ENCODE measurements around the gene IFIT5. TPM values are rescaled to one million over a fixed set of nuclear protein-coding genes. Genes with fewer than 3 reads are reported as not detected.

The IFIT5 gene
- total RNA-seq, 1 donor from 2014 or later = 12.9 TPM

- Mint-ChIP-seq H3K27ac (ENCODE audit: unreplicated experiment) (no peak overlapping the region), H3K27me3 (ENCODE audit: low read depth) (no peaks in the 10 kb centered on the region), H3K9me3 (no peaks in the 10 kb centered on the region), H3K36me3 (ENCODE audit: low read depth) (peaks cover 5% of the 10 kb centered on the region), H3K4me1 (no peaks in the 10 kb centered on the region), H3K4me3 (no peak overlapping the region)
- no peak for DNase-seq (ENCODE audit: low read depth, low spot score)
- TF ChIP-seq CTCF (conservative IDR thresholded peaks at IDR 0.05) = no peak
These were observed 10.6 kb downstream of the IFIT5 start for GRCh38 chr10:89425000-89425399.

GRCh38 chr10:89426230-89426868 is 12.0 kb downstream of the IFIT5 start:
- no peak overlapping the region for H3K4me3 Mint-ChIP-seq
- peaks cover under 1% of the 10 kb centered on the region for H3K36me3 Mint-ChIP-seq (ENCODE audit: low read depth)
- TF ChIP-seq CTCF (conservative IDR thresholded peaks at IDR 0.05) = peak; percentile 90
- no peaks in the 10 kb centered on the region for H3K27me3 Mint-ChIP-seq (ENCODE audit: low read depth)
- H3K27ac Mint-ChIP-seq (ENCODE audit: unreplicated experiment) = no peak overlapping the region
- DNase-seq (ENCODE audit: low read depth, low spot score) = peak; percentile 12
- H3K4me1 Mint-ChIP-seq = no peaks in the 10 kb centered on the region
- H3K9me3 Mint-ChIP-seq = no peaks in the 10 kb centered on the region

- DNase-seq (ENCODE audit: low read depth, low spot score) = no peak
- TF ChIP-seq CTCF (conservative IDR thresholded peaks at IDR 0.05) = no peak
- no peaks in the 10 kb centered on the region for H3K27me3 Mint-ChIP-seq (ENCODE audit: low read depth)
- H3K9me3 Mint-ChIP-seq = no peaks in the 10 kb centered on the region
- H3K4me3 Mint-ChIP-seq = no peak overlapping the region
- no peaks in the 10 kb centered on the region for H3K4me1 Mint-ChIP-seq
- no peak overlapping the region for H3K27ac Mint-ChIP-seq (ENCODE audit: unreplicated experiment)
- no peaks in the 10 kb centered on the region for H3K36me3 Mint-ChIP-seq (ENCODE audit: low read depth)
These were observed 13.3 kb downstream of the IFIT5 start for GRCh38 chr10:89427629-89428028.

- no peak for TF ChIP-seq CTCF (conservative IDR thresholded peaks at IDR 0.05)
- no peak overlapping the region for H3K4me3 Mint-ChIP-seq
- no peaks in the 10 kb centered on the region for H3K36me3 Mint-ChIP-seq (ENCODE audit: low read depth)
- no peak overlapping the region for H3K27ac Mint-ChIP-seq (ENCODE audit: unreplicated experiment)
- H3K27me3 Mint-ChIP-seq (ENCODE audit: low read depth) = no peaks in the 10 kb centered on the region
- H3K9me3 Mint-ChIP-seq = no peaks in the 10 kb centered on the region
- H3K4me1 Mint-ChIP-seq = no peaks in the 10 kb centered on the region
- DNase-seq (ENCODE audit: low read depth, low spot score) = no peak
These were observed 14.5 kb downstream of the IFIT5 start for GRCh38 chr10:89428877-89429276.

GRCh38 chr10:89431977-89432376 is 17.6 kb downstream of the IFIT5 start:
- DNase-seq (ENCODE audit: low read depth, low spot score) = no peak
- no peak for TF ChIP-seq CTCF (conservative IDR thresholded peaks at IDR 0.05)
- Mint-ChIP-seq H3K27ac (ENCODE audit: unreplicated experiment) (no peak overlapping the region), H3K36me3 (ENCODE audit: low read depth) (no peaks in the 10 kb centered on the region), H3K4me1 (no peaks in the 10 kb centered on the region), H3K27me3 (ENCODE audit: low read depth) (peaks cover 19% of the 10 kb centered on the region), H3K9me3 (no peaks in the 10 kb centered on the region), H3K4me3 (no peak overlapping the region)
